Pancreas (tissue), 10 donors: ENCODE measurements around the gene ABCA4. TPM values are rescaled to one million over a fixed set of nuclear protein-coding genes. Genes with fewer than 3 reads are reported as not detected.

Experiments
- ATAC-seq, 4 donors: fragments of 200-7000 bp; cut with Tn5 transposase; one replicate each; pipeline versions ENCODE4 v1.8.0 to v1.9.1; 2020; ENCODE audit warnings: mild to moderate bottlenecking in 4 of 4, moderate library complexity in 4 of 4
- DNase-seq, 6 donors: peaks; one replicate each; pipeline ENCODE4 v3.0.0-alpha.2; 2020
- FAIRE-seq: peaks from 2 replicates; lab custom pipeline; 2012; peaks lifted over from hg19 to GRCh38; lab: Jason Lieb, UNC
- H3K27ac ChIP-seq, 4 donors: fragments of 200-600 bp; sonication (generic); 1 replicate in 3 of 4; 2 replicates in 1 of 4; pipeline versions ENCODE4 v1.5.0 to v1.8.0; 2020
- H3K27me3 ChIP-seq, 4 donors: fragments of 200-600 bp; one replicate each; pipeline ENCODE4 v1.8.0; 2021
- H3K36me3 ChIP-seq, 3 donors: fragments of 200-600 bp; sonication (generic) in 1 of 3; one replicate each; pipeline versions ENCODE4 v1.5.0 to v1.8.0; 2020 to 2021
- H3K4me1 ChIP-seq, 3 donors: fragments of 200-600 bp; one replicate each; pipeline ENCODE4 v1.8.0; 2021
- H3K4me3 ChIP-seq, 4 donors: fragments of 200-600 bp; sonication (generic) in 2 of 4; one replicate each; pipeline versions ENCODE4 v1.5.0 to v1.8.0; 2020 to 2021
- H3K9me3 ChIP-seq, 4 donors: fragments of 200-600 bp; one replicate each; pipeline ENCODE4 v1.8.0; 2021
- CTCF ChIP-seq, 4 donors: fragments of 200-600 bp; sonication (generic) in 3 of 4; IDR thresholded peaks; one replicate each; pipeline versions ENCODE4 v1.5.0 to v1.8.0; 2021; ENCODE audit warnings: antibody characterized with exemption in 4 of 4
- whole genome bisulfite sequencing, 2 donors: extraction: QIAGEN DNeasy Blood & Tissue Kit; methylation state at CpG; one replicate each; pipeline ENCODE4 v1.1.7; 2013; 5-methylcytosine and 5-hydroxymethylcytosine counted together
- intact Hi-C, 3 donors: fragments of 100-400 bp; cut with DNase I; formaldehyde crosslinking; loops; one replicate each; pipeline versions ENCODE4 v1.11.1 to v1.14.2; 2022
- polyA plus RNA-seq, 2 donors: library from polyadenylated mRNA; stranded (reverse); fragments of 200-250 nt; gene quantifications; one replicate each; pipeline ENCODE4 v1.2.3, GENCODE V29; 2013
- total RNA-seq, 6 donors: library from RNA; stranded (reverse); fragmentation: NEBNext Ultra II Directional in 4 of 6; extraction: Animal tissue kit (Norgen Biotek cat#: 25700) in 4 of 6; gene quantifications; one replicate each; pipeline versions ENCODE4 v1.2.1 to v1.2.4, GENCODE V29; 2021 to 2023
- donor health status: healthy with polysubstance abuse.
- donor health status: DM: no; HTN: no; CAD: no; lungs with moderate emphysema.
- donor health status: DM: no; HTN: no; CAD: no.
- donor health status: control.
- donor health status: control.
- donor health status: Bipolar disorder and iron deficiency.
- donor health status: DM: yes; HTN: yes; CAD: no.
- donor health status: DM: no; HTN: no; CAD: no.
- donor health status: DM: no; HTN: no; CAD: no.
- donor health status: DM: yes; HTN: yes; CAD: no.

ABCA4 gene
- total and polyA plus RNA-seq, 8 donors = 0.03 to 0.16 (median 0.14) TPM; not detected in 2

GRCh38 chr1:94117259-94117851, 3.6 kb downstream of the ABCA4 start:
- Histone ChIP-seq H3K9me3 (no peaks in the 10 kb centered on the region), H3K27me3 (no peaks in the 10 kb centered on the region), H3K36me3 (no peaks in the 10 kb centered on the region), H3K4me3 (no peak overlapping the region), H3K27ac (no peak overlapping the region), H3K4me1 (no peaks in the 10 kb centered on the region)
- 62 to 72% methylated on average over 14 of the region's 14 CpGs for WGBS, 2 donors
- intact Hi-C loops = no loop called here
- DNase-seq (no peak), FAIRE-seq (no peak), ATAC-seq (no peak)
- TF ChIP-seq CTCF (IDR thresholded peaks at IDR 0.05) = no peak

DNA sequence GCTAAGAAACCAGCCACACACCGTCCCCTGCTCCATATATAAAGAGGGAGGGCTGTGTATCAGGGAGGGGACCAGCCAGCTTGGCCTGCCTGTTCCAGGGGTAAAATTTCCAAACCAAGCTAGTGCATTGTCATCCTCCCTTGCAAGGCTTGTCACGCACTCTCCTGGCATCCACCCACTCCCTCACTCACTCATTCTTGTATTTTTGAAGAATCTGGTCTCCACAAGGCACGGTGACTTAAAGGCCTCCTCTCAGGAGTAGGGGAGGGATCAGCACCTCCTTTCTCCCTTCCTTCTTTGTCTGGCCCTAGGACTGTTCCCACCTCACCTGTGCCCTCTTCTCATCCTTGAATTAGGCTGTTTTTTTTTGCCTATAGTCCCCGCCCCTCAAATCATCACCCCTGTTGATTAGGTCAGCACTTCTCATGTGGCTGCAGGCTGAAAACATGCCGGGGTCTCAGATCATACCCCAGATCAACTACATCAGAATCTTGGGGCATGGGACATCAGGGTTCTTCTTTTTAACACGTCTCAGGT, 5.0 kb downstream of the ABCA4 start:
- DNase-seq = no peak

DNA sequence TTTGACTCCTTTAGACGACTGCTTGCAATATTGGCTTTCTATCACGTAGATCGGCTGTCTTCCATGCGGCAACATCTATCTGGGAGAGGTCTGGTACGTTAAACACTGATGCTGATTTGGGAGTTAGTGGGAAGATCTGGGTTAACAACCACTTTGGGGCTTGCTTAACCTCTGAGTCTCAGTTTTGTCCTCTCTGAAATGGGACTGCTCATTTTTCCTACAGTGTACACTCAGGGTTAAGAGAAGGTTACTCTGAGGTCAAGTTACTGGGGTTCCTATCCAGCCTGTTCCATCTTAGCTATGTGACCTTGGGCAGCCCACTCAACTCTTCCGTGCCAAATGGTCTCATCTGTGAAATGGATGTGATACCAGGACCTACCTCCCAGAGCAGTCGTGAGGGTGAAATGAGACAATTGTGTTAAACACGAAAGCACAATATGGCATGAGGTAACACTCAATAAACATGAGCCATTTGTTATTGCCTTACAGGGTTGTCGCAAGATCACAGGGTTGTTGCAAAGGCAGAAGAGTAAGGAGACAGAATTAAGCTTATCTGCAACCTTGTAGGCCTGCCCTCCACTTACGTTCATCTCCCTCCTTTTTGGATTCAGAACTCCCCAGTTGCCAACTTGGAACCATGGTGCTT, 5.6 kb downstream of the ABCA4 start:
- ATAC-seq (no peak), DNase-seq (no peak), FAIRE-seq (no peak)
- Histone ChIP-seq H3K27ac (no peak overlapping the region), H3K36me3 (no peaks in the 10 kb centered on the region), H3K4me3 (no peak overlapping the region), H3K4me1 (no peaks in the 10 kb centered on the region), H3K27me3 (no peaks in the 10 kb centered on the region), H3K9me3 (no peaks in the 10 kb centered on the region)
- TF ChIP-seq CTCF (IDR thresholded peaks at IDR 0.05) = no peak
- intact Hi-C loops = no loop called here
- 84 to 86% methylated on average over 10 of the region's 10 CpGs for WGBS, 2 donors

More for the DNA sequence above, 5.0 kb downstream of the ABCA4 start:
- no peaks in the 10 kb centered on the region for H3K27me3 ChIP-seq
- H3K4me1 ChIP-seq = no peaks in the 10 kb centered on the region
- ATAC-seq (no peak), FAIRE-seq (no peak)
- no peak for TF ChIP-seq CTCF (IDR thresholded peaks at IDR 0.05)
- intact Hi-C loops = no loop called here
- no peak overlapping the region for H3K4me3 ChIP-seq
- H3K27ac ChIP-seq = no peak overlapping the region
- H3K9me3 ChIP-seq = no peaks in the 10 kb centered on the region
- 62 to 67% methylated on average over 6 of the region's 6 CpGs for WGBS, 2 donors
- no peaks in the 10 kb centered on the region for H3K36me3 ChIP-seq

DNA sequence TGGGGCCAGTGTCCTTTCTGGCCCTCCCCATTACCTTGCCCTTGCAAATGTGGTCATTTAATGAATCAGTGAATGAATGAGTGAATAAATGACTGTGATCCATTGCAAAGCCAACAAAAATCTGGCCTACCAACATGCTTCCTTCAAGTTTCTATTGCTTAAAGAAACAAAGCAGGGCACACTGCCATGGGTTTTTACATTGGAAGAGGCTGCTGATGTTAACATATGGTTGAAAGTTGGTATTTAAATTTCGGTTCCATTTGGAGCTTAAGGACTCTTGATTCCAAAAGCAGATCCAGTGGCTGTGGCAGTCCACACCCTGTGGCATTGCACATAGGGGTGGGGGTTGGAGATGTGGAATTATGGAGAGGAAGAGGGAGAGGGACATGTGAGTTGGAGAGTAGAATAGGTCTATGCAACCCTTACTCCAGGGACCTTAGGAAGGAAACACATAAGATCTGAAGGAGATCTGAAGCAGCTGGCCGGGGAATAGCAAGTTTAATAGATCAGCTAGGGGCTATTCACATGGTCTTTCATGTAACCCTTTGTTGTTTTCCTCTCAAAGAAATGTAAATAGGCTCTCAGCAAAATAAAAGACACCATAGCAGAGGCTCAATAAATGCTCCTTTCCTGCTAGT, 7.2 kb downstream of the ABCA4 start:
- no peaks in the 10 kb centered on the region for H3K27me3 ChIP-seq
- FAIRE-seq = no peak
- no peaks in the 10 kb centered on the region for H3K36me3 ChIP-seq
- DNase-seq = no peak
- H3K27ac ChIP-seq = no peak overlapping the region
- WGBS, 2 donors = 64 to 73% methylated on average over 2 of the region's 2 CpGs
- intact Hi-C loops = no loop called here
- ATAC-seq = no peak
- no peaks in the 10 kb centered on the region for H3K4me1 ChIP-seq
- no peak for TF ChIP-seq CTCF (IDR thresholded peaks at IDR 0.05)
- no peaks in the 10 kb centered on the region for H3K9me3 ChIP-seq
- H3K4me3 ChIP-seq = no peak overlapping the region
